A673 (cell line): ENCODE results near the gene ANP32E.

Experiments used
- CTCF ChIP-seq: fragments of 300-800, 200-600 bp; sonication (generic); conservative IDR thresholded peaks from 2 replicates; pipeline ENCODE4 v1.5.1; 2017; ENCODE audit warnings: low read depth, mild to moderate bottlenecking, antibody characterized with exemption, low read length, moderate library complexity, mixed read lengths
- EZH2 ChIP-seq: fragments of 200-600 bp; sonication (generic); IDR thresholded peaks from 2 replicates; pipeline ENCODE4 v1.6.1; 2017; ENCODE audit warnings: borderline replicate concordance, low read depth, mild to moderate bottlenecking, mixed read lengths, antibody characterized with exemption, low read length; ENCODE audit not compliant: poor library complexity, severe bottlenecking

GRCh38 chr1:150182247-150182646 lies 53.7 kb downstream of the ANP32E start:
- TF ChIP-seq CTCF: no peak
- no peak for TF ChIP-seq EZH2
